Neutrophil (primary cell): Measurements from ENCODE around the gene DNAH1.

Source experiments
- H3K27ac ChIP-seq: fragments of 200-600 bp; sonication (generic); 2 replicates; pipeline ENCODE4 v1.5.1; 2016; ENCODE audit warnings: mild to moderate bottlenecking, moderate library complexity
- H3K27me3 ChIP-seq: fragments of 200-600 bp; sonication (generic); 2 replicates; pipeline ENCODE4 v1.6.0; 2016; ENCODE audit warnings: mild to moderate bottlenecking
- H3K36me3 ChIP-seq: fragments of 200-600 bp; sonication (generic); 2 replicates; pipeline ENCODE4 v1.5.1; 2017
- H3K4me1 ChIP-seq, 2 experiments: fragments of 200-600 bp in 1 of 2; sonication (generic) in 1 of 2; 1 replicate in 1 of 2; 2 replicates in 1 of 2; pipeline versions ENCODE4 v1.5.1 to v1.6.1; 2013 to 2016; ENCODE audit warnings: low read depth in 1 of 2, low read length in 1 of 2, mild to moderate bottlenecking in 1 of 2, moderate library complexity in 1 of 2; ENCODE audit not compliant: control insufficient read depth in 1 of 2, insufficient read depth in 1 of 2
- H3K4me3 ChIP-seq, 2 experiments: fragments of 200-600 bp in 1 of 2; sonication (generic) in 1 of 2; 1 replicate in 1 of 2; 2 replicates in 1 of 2; pipeline ENCODE4 v1.5.1; 2013 to 2016; ENCODE audit warnings: low read depth in 1 of 2, low read length in 1 of 2, mild to moderate bottlenecking in 1 of 2, moderate library complexity in 1 of 2
- H3K9me3 ChIP-seq: fragments of 200-600 bp; sonication (generic); 2 replicates; pipeline ENCODE4 v1.5.1; 2016
- TF ChIP-seq, protein P1 (sequence below): fragments of 200-600 bp; sonication (generic); IDR thresholded peaks from 2 replicates; pipeline ENCODE4 v1.5.1; 2016; ENCODE audit warnings: antibody characterized with exemption

The DNAH1 gene

DNA sequence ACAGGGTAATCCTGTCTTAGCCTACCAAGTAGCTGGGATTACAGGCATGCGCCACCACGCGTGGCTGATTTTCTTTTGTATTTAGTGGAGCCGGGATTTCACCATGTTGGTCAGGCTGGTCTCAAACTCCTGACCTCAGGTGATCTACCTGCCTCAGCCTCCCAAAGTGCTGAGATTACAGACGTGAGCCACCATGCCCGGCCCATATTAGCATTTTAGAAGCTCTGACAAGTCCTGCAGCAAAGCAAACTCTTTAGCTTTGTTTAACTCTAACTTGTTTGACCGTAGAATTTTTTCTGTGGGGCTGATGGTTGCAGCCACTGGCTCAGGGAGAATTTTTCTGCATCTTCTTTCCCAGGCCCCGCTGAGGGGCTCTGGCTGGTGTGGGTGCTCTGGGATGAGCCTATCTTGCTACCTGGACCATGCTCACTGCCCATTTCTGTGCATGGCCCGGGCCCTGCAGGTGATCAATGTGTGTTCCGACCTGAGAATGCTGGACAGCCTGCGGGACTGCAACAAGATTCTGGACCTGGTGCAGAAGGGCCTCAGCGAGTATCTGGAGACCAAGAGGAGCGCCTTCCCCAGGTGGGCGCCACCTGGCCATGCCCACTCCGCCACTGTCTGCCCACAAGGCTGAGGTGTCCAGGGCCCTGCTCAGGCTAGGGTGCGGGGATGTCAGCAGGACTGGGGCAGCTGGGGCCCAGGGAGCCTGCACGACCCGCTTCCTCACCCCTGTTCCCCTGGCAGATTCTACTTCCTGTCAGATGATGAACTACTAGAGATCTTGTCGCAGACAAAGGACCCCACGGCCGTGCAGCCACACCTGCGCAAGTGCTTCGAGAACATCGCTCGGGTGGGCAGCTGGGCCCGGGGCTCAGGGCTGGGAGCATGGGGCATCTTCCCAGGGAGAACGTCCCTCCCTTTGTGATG is 41.3 kb downstream of the DNAH1 start:
- Histone ChIP-seq H3K36me3 (peaks cover 98% of the 10 kb centered on the region), H3K9me3 (no peaks in the 10 kb centered on the region), H3K4me1 (no peaks in the 10 kb centered on the region), H3K27ac (no peak overlapping the region), H3K27me3 (no peaks in the 10 kb centered on the region), H3K4me3 (no peak overlapping the region)
- TF ChIP-seq, protein P1, sequence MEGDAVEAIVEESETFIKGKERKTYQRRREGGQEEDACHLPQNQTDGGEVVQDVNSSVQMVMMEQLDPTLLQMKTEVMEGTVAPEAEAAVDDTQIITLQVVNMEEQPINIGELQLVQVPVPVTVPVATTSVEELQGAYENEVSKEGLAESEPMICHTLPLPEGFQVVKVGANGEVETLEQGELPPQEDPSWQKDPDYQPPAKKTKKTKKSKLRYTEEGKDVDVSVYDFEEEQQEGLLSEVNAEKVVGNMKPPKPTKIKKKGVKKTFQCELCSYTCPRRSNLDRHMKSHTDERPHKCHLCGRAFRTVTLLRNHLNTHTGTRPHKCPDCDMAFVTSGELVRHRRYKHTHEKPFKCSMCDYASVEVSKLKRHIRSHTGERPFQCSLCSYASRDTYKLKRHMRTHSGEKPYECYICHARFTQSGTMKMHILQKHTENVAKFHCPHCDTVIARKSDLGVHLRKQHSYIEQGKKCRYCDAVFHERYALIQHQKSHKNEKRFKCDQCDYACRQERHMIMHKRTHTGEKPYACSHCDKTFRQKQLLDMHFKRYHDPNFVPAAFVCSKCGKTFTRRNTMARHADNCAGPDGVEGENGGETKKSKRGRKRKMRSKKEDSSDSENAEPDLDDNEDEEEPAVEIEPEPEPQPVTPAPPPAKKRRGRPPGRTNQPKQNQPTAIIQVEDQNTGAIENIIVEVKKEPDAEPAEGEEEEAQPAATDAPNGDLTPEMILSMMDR, result no peak

DNA sequence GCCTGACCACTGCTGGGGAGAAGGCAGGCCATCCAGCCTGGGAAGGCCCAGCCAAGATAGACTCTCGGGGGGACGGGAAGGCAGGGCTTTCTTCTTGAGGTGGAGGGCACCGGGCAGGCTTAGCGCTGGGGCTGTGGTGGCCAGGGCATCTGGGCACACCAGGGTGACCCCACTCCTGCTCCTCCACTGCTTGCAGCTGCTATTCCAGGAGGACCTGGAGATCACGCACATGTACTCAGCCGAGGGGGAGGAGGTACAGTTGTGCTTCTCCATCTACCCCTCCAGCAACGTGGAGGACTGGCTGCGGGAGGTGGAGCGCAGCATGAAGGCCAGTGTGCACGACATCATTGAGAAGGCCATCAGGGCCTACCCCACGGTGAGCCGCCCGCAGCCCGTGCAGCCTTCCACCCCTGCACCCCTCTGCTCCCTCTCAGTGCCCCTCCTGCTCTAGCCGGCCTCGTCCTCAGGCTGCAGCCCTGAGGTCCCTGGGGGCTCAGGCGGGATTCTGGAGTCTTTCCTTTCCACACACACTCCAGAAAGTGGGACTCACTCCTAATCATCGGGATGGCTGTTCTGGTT is 42.3 kb downstream of the DNAH1 start:
- H3K36me3 ChIP-seq, result peaks cover 98% of the 10 kb centered on the region
- no peaks in the 10 kb centered on the region for H3K4me1 ChIP-seq
- TF ChIP-seq, protein P1, result no peak
- no peak overlapping the region for H3K4me3 ChIP-seq
- no peak overlapping the region for H3K27ac ChIP-seq
- H3K9me3 ChIP-seq, result no peaks in the 10 kb centered on the region
- H3K27me3 ChIP-seq, result no peaks in the 10 kb centered on the region

DNA sequence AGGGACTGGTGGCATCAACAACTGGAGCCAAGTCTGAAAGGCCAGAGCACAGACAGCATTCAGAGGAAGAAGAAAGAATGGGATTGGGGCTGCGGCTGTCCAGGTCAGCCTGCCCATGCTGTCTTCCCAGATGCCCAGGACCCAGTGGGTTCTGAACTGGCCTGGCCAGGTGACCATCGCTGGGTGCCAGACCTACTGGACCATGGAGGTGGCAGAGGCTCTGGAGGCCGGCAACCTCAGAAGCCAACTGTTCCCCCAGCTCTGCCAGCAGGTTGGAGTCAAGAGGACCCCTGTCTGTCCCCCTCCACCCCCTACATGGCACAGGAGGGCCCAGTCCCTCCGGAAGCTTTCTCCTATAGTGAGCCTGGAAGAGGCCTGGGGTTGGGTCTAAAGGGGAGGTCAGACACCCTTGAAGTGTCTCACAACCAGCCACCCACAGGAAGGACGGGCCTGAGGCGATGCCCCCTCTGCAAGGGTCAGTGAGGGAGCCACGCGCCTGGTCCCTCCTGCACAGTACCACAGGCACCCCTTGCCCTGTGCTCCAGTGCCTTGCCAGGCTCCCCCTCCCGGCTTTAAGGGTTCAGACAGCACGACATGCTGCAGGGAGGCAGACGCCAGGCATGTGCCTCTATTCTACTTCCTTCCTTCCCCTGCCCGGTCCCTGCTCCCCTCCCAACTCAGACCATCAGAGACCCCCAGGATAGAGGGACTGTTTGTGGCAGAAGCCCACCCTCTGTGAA is 43.2 kb downstream of the DNAH1 start:
- TF ChIP-seq, protein P1, result no peak
- no peak overlapping the region for H3K4me3 ChIP-seq
- no peak overlapping the region for H3K27ac ChIP-seq
- no peaks in the 10 kb centered on the region for H3K9me3 ChIP-seq
- no peaks in the 10 kb centered on the region for H3K4me1 ChIP-seq
- H3K36me3 ChIP-seq, result peaks cover 98% of the 10 kb centered on the region
- H3K27me3 ChIP-seq, result no peaks in the 10 kb centered on the region

DNA sequence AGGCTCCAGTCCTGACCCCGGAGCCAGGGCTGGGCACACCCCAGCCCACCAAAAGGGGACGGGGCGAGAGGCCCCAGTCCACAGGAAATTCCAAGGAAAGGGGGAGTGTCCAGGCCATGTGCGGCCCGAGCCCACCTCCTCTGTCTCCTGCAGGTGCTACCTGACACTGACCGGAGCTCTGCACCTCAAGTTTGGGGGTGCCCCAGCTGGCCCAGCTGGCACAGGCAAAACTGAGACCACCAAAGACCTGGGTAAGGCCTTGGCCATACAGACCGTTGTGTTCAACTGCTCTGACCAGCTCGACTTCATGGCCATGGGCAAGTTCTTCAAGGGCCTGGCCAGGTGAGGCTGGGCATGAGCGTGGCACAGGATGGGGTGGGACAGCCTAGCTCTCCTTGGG is 44.9 kb downstream of the DNAH1 start:
- H3K27ac ChIP-seq, result no peak overlapping the region
- H3K36me3 ChIP-seq, result peaks cover 98% of the 10 kb centered on the region
- no peaks in the 10 kb centered on the region for H3K9me3 ChIP-seq
- no peak overlapping the region for H3K4me3 ChIP-seq
- H3K4me1 ChIP-seq, result no peaks in the 10 kb centered on the region
- no peaks in the 10 kb centered on the region for H3K27me3 ChIP-seq
- TF ChIP-seq, protein P1, result no peak

DNA sequence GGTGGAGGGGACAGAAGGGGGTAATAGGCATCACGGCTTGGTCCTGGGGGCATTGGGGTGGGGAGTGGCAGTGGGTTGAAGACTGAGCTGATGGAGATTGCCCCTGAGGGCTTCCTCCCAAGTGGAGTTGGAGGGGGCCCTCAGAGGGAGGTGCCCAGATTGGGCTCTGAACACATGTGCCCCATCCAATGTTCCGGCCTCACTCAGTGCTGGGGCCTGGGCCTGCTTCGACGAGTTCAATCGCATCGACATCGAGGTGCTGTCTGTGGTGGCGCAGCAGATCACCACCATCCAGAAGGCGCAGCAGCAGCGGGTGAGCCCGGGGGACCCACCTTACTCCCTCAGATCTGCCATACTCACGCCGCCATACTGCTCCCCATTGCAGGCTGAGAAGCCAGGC is 45.3 kb downstream of the DNAH1 start:
- H3K4me3 ChIP-seq, result no peak overlapping the region
- no peaks in the 10 kb centered on the region for H3K9me3 ChIP-seq
- H3K27me3 ChIP-seq, result no peaks in the 10 kb centered on the region
- TF ChIP-seq, protein P1, result no peak
- no peaks in the 10 kb centered on the region for H3K4me1 ChIP-seq
- no peak overlapping the region for H3K27ac ChIP-seq
- peaks cover 98% of the 10 kb centered on the region for H3K36me3 ChIP-seq
